GM21423 (cell line): ENCODE data around the gene AOC1.
"Not testable (repeated sequence)": the region's sequence is repeated elsewhere in the genome, so short reads cannot be mapped to it uniquely, and the experiment has no call there.

Source experiments
- ATAC-seq: cut with Tn5 transposase; IDR thresholded peaks from one replicate; pipeline ENCODE4 v1.9.1; 2021; ENCODE audit warnings: mild to moderate bottlenecking, moderate library complexity; ENCODE audit not compliant: unreplicated experiment

The AOC1 gene

GRCh38 chr7:150891740-150892139 is 39.4 kb downstream of the AOC1 start:
- ATAC-seq: no peak

DNA sequence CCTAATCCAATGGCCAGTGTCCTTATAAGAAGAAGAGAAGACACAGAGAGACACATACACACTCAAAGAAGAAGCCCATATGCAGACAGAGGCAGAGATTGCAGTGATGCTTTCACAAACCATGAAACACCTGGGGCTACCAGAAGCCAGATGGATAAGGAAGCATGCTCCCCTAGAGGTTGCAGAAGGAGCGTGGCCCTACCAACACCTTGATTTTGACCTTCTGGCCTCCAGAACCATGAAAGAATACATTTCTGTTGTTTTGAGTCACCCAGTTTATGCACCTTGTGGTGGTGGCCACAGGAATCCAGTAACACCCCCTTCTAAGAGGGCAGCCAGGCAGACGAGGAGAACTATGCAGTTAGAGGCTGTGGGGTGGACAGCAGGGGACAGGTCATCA is 43.5 kb downstream of the AOC1 start:
- ATAC-seq: no peak

DNA sequence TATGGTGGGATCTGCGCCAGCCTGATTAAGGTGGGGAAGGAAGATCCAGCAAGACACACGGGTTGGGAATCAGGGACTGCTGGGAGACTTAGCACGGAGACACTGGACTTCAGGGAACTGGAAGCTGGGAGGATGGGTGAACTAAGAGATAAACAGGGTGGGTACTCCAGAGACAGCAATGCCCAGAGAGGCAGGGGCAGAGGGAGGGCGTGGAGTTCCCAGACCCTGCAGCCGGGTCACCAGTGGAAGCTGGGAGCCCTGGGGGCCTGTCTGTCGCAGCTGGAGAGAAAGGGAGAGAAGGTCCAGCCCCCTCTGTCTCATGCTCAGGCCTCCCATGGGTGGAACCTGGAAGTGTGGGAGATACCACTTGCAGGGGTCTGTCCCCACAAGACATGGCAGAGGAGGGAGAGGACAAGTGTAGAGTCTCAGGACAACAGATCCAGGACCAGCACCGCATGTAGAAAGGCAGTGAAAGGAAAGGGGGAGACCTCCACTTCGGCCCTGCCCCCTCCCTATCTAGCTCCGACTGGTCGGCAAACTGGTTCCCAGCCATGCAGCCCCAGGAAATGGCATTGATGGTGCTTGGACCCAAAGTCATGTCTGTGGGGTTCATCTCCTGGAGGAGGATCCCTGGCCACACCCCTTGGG is 44.4 kb downstream of the AOC1 start:
- ATAC-seq: no peak

DNA sequence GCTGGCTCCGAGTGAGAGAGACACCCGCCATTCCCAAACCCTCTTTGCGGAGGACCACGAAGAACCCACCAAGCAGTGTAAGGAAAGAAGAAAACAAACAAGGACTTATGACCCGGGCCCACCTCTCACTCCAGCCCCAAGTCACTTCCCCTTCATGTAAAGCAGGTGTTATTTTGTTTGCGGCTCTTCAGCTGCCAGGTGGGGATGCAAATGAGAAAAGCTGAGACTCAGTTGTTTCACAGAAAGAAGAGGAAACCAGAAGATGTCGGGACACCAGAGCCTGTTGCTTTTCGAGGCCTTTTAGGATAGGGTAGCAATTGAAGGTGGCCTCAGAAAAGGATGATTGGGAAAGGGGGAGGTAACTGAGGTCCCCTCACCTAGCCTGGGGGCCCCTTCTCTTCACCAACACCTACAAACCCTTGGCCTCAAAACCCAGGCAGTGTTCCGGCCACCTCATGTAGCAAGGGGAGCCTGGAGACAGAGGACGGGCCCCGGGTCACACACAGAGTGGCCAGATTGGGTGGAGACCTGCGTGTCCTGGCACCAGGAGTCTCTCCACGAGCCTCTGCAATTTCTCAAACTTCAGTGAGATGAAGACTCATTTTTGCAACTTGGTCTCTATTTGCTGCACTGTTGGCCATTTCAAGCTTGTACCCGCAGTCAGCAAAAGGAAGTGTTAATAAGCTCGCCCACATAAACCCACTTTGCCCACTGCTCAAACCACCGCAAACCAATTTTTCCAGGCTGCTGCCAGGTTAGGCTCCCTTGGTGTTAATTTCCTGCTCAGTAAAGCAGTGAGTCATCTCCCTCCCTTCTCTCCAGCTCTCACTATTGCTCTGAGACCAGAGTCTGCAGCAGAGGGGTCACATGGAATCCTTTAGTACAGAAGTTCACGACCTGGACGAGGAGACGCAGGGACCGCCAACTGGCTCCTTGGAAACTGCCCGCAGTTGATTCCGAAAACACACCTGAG is 45.5 kb downstream of the AOC1 start:
- ATAC-seq: peak; percentile 61

DNA sequence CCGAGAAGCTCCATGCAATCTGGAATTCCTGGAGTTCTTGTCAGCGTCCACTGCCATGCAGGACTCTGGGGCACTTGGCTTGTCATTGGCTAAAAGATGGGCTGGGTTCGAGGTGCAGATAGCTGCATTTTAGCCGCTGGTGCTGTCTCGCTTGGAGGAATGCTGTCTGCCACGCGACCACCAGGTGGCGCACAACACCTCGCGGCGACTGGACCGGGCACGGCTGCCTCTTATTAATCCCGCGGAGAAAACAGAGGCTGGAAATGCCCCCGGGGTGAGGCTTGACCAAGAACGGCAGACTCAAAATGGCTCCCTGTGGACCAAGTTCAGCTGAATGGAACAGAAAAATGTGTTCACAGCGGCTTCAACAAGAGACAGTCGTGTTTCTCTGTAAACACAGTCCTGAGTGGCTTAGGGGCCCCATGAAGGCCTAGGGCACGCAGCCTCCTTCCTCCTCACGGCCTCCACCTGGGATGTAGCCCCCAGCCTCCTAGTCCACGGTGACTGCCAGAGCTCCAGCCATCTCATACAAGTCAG is 46.2 kb downstream of the AOC1 start:
- peak; percentile 55 for ATAC-seq

- ATAC-seq: no peak
Measured at GRCh38 chr7:150900675-150901074, 48.4 kb downstream of the AOC1 start.

- ATAC-seq: no peak
Measured at GRCh38 chr7:150901160-150902035, 49.1 kb downstream of the AOC1 start.

DNA sequence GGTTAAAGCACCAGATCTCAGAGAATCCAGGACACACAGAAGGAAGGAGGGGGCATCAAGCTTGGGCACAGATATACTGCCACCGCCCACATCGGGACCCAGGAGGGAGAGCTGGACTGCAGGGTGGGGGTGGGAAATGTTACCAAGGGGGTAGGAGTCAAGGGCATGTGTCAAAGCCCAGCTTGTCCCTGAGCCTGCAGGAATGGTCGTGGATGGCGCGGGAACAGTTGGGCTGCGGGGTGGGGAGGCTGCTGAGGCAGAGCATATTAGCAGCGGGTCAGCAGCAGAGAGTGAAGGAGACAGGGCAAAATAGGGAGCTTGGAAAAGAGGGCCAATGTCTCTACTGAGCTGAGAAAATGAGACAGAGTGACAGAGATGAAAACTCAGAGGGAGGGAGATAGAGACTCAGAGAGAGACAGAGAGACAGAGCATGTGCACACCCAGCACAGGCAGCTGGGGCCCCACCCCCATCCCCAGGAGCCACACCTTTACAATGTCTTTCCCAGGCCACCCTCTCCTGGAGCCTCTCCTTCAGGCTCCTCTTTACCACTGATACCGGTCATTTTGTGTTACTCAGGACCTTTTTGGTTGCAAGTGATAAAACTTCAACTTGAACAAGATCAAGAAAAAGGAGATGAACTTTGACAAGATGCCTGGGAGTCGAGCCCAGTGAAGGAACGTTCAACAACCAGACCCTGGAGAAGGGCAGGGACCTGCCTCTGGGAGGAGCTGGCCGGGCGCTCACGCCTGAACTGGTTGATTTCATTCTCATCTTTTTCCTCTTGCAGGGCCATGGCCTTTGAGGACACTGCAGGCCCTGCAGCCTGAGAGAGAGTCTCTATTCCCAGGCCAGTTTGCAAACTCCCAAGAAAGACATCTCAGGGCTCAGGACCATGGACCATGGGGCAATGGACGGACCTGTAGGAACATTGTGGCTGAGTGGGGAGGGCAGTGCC is 50.0 kb downstream of the AOC1 start:
- ATAC-seq: no peak

GRCh38 chr7:150903606-150904005 is 51.3 kb downstream of the AOC1 start:
- ATAC-seq: no peak

DNA sequence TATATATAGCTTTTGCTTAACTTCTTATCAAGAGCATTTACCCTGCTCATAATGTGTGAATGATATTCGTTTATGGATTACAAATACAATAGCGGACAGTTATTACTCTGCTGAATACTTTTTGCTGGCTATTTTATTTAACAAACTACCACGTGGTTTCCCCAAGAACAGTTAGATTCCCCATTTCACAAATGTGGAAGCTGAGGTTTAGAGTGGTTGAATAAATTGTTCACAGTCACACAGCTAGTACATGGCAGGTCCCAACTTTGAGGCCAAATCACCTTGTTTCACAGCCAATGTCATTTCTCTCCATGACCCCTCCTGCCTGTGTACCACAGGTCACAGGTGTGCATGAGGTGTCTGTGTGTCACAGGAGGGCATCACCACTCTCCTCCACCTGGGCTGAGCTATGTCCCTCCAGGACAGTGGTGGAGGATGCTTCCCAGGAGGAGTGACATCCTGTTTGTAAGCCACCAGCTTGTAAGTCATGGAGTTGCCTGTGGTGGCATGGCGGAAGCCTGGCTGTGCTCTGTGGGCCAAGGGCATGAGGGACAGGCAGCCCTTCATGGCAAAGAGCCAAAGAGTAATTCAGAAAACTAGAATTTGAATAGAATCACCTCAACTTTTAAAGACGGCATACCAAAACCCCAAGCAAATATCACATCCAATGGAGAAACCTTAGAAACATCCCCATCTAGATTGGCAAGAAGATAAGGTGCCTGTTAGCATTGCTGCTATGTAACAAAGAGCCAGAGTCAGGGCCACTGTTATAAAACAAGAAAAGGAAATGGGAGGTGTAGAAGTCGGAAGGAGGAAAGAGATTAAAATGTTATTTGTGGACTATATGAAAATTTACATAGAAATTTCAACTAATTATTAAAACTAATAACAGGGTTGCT is 51.9 kb downstream of the AOC1 start:
- no peak for ATAC-seq

- no peak for ATAC-seq
Measured at GRCh38 chr7:150908173-150908572, 55.9 kb downstream of the AOC1 start.

DNA sequence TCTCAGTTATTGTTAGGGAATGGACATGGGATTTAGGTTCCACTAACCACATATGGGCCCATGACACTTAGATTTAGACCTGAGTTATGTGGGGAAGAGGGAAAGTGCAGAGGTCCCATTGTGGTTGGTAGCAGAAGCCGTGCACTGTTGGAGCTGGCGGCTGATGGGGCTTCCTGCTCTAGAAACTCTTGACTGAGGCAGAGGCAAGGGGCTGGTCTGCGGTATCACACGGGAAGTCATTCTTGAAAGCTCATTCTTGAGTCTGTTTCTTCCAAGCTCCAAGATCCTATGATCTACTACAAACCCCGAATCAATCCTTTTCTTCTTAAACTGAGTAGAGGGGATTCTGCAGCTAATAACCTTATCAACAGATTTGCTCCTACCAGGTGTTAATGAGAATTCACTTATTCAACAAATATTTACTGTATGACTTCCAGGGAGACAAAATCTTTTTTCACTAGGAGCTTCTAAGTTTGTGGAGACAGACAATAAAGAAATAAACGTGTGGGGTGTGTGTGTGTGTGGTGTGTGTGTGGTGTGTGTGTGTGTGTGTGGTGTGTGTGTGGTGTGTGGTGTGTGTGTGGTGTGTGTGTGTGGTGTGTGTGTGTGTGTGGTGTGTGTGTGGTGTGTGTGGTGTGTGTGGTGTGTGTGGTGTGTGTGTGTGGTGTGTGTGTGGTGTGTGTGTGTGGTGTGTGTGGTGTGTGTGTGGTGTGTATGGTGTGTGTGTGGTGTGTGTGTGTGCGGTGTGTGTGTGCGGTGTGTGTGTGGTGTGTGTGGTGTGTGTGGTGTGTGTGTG is 57.1 kb downstream of the AOC1 start:
- ATAC-seq: no peak

DNA sequence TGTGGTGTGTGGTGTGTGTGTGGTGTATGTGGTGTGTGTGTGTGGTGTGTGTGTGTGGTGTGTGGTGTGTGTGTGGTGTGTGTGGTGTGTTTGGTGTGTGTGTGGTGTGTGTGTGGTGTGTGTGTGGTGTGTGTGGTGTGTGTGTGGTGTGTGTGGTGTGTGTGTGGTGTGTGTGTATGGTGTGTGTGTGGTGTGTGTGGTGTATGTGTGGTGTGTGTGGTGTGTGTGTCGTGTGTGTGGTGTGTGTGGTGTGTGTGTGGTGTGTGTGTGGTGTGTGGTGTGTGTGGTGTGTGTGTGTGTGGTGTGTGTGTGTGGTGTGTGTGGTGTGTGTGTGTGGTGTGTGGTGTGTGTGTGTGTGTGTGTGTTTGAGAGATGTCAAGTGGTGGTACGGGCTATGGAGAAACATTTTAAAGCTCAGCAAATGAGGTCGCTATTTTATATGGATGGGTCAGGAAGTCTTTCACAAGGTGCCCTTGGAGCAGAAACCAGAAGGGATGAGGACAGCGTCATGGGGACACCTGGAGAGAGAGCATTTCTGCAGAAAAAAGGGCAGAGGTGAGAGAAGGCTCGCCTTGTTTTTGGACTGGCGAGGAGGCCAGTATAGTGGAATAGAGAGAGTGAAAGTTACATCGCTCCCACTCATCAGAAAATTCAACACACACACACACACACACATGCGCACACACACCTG is 58.1 kb downstream of the AOC1 start:
- not testable (repeated sequence) for ATAC-seq

DNA sequence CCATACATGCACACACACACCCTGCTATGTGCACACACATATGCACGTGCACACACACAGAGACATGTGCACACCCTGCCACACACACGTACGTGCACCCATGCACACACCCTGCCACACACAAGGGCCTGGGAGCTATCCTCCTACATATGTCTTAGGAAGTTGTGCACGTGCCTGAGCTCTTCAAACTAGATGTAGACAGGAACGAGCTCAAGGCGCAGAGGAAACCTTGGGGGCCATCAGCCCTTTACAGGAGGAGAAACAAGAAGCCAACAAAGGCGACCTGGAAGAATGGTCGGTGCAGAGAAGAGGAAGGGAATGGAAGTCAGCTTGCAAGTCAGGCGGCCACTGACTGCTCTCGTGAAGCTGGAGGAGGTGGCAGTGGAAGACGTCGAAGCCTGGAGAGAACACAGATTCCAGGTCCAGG is 58.7 kb downstream of the AOC1 start:
- no peak for ATAC-seq
